Activated CD8-positive, alpha-beta memory T cell treated with anti-CD3 and anti-CD28 coated beads for 36 hours (primary cell): ENCODE data around the gene TOB1. TPM values are rescaled to one million over a fixed set of nuclear protein-coding genes. Genes with fewer than 3 reads are reported as not detected.
"Not testable (repeated sequence)": the region's sequence is repeated elsewhere in the genome, so short reads cannot be mapped to it uniquely, and the experiment has no call there.

Experiments
- CTCF ChIA-PET: fragments of 350-600 bp; sonication (Branson Sonifier 250); formaldehyde crosslinking; loops from one replicate; lab custom pipeline; 2021; ENCODE audit warnings: antibody characterized with exemption; lab: Charles Lee
- POLR2A ChIA-PET: fragments of 350-600 bp; sonication (Branson Sonifier 250); formaldehyde crosslinking; loops from one replicate; lab custom pipeline; 2021; ENCODE audit warnings: antibody characterized with exemption; lab: Charles Lee
- total RNA-seq, 2 experiments: library from RNA; stranded (reverse); gene quantifications; one replicate each; pipeline ENCODE4 v1.2.3, GENCODE V29; 2021

Gene TOB1
- total RNA-seq, 2 experiments from 2014 or later = 29.0 to 30.7 TPM

GRCh38 chr17:50863221-50863843 lies 2.8 kb downstream of the TOB1 start:
- CTCF ChIA-PET = interaction anchor here (0.7 to 5.0 kb wide), 4 partner anchors 11 to 87 kb away, joined by 3 to 28 read pairs (median 4); no protein-coding TSS in a partner anchor
- POLR2A ChIA-PET = interaction anchor here (0.6 to 1.2 kb wide), 3 partner anchors 9 to 311 kb away, joined by 3 to 9 read pairs (median 5); no protein-coding TSS in a partner anchor

- ChIA-PET POLR2A (interaction anchor here (1.2 kb wide), 1 partner anchor 43 kb away, joined by 3 read pairs; no protein-coding TSS in a partner anchor), CTCF (interaction anchor here (0.6 to 5.0 kb wide), 2 partner anchors 10 to 30 kb away, joined by 3 to 28 read pairs; no protein-coding TSS in a partner anchor)
Measured at GRCh38 chr17:50861822-50862528, 4.2 kb downstream of the TOB1 start.

DNA sequence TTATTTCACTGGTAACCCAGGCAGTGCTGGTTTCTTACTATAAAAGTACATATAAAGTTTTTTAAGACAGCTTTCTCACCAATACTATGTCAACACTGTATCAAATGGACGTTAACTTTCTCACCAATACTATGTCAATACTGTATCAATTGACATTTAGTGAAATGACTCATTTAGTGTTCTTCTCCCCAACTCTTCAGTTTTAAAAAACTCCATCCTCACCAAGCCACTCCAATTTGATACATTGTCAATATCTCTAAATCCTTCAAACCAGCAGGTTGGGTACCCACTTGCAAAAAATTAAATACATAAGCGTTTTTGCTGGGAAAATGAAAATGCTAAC lies 4.8 kb downstream of the TOB1 start:
- CTCF ChIA-PET = interaction anchor here (1.0 to 5.0 kb wide), 5 partner anchors 9 to 90 kb away, joined by 3 to 28 read pairs (median 3); no protein-coding TSS in a partner anchor

GRCh38 chr17:50859727-50860126 lies 6.4 kb downstream of the TOB1 start:
- POLR2A ChIA-PET = not testable (repeated sequence)
- CTCF ChIA-PET = interaction anchor here (1.5 kb wide), 1 partner anchor 92 kb away, joined by 3 read pairs; no protein-coding TSS in a partner anchor

More for the DNA sequence above, 4.8 kb downstream of the TOB1 start:
- POLR2A ChIA-PET = no interaction called here

DNA sequence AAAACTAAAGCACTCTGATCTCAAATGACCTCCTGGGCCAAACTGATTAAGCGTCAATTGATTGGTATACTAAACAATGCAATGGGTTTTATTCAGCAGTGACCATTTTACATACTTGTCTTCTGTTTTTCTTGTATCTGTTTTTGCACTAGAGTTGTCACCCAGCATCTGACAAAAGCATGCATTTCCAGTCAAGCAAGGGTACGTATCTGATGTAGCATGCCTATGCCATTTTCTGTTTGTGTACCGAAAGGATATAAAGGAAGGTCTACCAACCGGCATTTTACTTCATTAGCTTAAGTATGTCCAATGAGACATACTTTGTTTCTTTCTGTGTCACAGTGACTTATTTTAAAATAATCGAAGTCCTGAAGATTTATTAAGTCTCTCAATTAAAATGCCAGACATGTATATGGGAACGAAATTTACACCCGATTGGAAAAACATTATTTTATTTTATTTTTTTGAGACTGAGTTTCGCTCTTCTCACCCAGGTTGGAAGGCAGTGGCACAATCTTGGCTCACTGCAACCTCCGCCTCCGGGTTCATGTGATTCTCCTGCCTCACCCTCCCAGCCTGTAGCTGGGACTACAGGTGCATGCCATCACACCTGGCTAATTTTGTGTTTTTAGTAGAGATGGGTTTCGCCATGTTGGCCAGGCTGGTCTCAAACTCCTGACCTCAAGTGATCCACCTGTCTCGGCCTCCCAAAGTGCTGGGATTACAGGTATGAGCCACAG lies 7.5 kb downstream of the TOB1 start:
- POLR2A ChIA-PET = no interaction called here

GRCh38 chr17:50856431-50856830 lies 9.7 kb downstream of the TOB1 start:
- ChIA-PET CTCF (interaction anchor here (1.1 kb wide), 2 partner anchors 88 to 92 kb away, joined by 4 to 5 read pairs; no protein-coding TSS in a partner anchor), POLR2A (no interaction called here)

More for the DNA sequence above, 7.5 kb downstream of the TOB1 start:
- CTCF ChIA-PET = no interaction called here

DNA sequence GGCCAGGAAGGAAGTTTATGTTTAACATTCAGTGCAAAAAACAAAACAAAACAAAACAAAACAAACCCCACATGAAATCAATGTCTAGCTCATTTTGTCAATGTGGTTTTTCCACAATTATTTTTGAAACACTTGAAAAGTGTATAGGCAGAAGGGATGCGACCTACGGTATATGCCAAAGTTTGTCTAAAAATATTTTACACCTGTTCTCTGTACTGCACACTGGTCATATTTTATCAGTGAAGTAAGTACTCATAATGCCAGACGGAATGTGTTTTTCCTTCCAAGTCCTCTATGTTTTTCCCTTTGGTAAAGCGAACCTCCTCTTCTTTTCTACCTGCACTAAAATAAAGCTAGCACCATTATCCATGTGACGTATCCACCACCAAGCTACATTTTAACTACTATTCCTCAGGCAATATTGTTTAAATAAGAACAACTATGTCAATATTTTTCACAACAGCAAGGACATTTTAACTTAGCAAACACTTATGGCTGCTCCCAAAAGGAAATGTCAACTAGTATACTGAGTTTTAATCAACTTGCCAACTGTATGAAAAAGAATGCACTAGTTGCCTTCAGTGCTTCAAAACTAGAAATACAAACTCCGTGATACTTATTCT lies 10.3 kb downstream of the TOB1 start:
- POLR2A ChIA-PET = no interaction called here
- CTCF ChIA-PET = interaction anchor here (0.6 to 1.1 kb wide), 3 partner anchors 89 to 309 kb away, joined by 3 to 5 read pairs (median 4); no protein-coding TSS in a partner anchor

GRCh38 chr17:50853781-50854180 lies 12.4 kb downstream of the TOB1 start:
- CTCF ChIA-PET = interaction anchor here (2.3 to 3.5 kb wide), 5 partner anchors 9 to 103 kb away, joined by 6 to 35 read pairs (median 24); no protein-coding TSS in a partner anchor
- POLR2A ChIA-PET = interaction anchor here (3.1 kb wide), 1 partner anchor 12 kb away, joined by 15 read pairs; the partner anchor contains the start of gene TOB1

DNA sequence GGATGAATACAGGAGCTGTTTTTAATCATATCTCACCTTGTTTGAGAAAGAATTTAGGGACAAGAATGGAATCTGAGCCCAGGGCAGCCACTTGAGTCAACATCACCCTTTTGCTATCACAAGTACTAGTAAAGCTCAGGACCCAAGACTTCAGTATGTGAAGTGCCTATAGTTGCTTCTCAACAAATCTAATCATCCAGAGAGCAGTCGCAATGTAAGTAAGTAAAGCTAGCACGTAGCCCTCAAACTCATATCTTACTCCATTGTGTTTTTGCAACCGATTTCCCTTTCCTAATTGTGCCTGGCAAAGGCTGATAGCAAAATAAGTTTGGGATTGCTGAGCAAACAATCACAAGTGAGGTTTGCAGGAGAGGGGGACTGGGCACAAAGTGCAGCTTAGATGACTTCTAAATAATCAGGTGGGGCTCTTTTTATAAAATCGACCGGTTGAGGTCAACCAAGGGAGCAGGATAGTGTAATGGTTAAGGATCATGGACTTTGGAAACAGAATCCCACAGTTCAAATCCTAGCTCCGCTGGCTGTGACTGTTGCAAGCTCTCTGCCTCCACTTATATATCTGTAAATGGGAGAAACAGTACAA lies 13.0 kb downstream of the TOB1 start:
- ChIA-PET POLR2A (interaction anchor here (0.6 to 3.1 kb wide), 3 partner anchors 13 to 120 kb away, joined by 4 to 15 read pairs (median 4); partner anchors contain the start of gene TOB1), CTCF (interaction anchor here (0.5 to 3.5 kb wide), 17 partner anchors 9 to 368 kb away, joined by 3 to 35 read pairs (median 7); partner anchors contain the start of gene TOB1)

DNA sequence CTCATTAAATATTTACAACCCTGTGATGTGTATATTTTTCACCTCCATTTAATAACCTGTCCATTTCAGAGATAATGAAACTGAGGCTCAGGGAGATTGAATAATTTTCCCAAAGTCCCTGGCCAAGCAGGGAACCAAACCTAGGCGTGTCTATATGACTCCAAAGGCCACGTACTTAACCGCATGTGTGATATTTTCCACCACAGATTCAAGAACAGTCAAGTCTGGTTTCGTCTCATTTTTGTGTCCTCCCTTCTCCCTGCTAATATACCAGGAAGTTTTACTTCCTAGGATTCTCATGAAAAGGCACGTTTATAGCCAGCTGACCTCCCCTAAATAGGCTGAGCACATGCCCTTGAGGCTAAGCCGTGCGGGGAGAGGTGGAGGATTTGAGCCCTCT lies 15.5 kb downstream of the TOB1 start:
- ChIA-PET CTCF (interaction anchor here (0.7 to 3.1 kb wide), 8 partner anchors 11 to 122 kb away, joined by 3 to 28 read pairs (median 6); no protein-coding TSS in a partner anchor), POLR2A (no interaction called here)

- CTCF ChIA-PET = interaction anchor here (0.7 to 1.1 kb wide), 4 partner anchors 17 to 107 kb away, joined by 3 to 4 read pairs (median 3); partner anchors contain the start of gene TOB1
Measured at GRCh38 chr17:50848711-50849110, 17.4 kb downstream of the TOB1 start.

GRCh38 chr17:50848039-50848438 lies 18.1 kb downstream of the TOB1 start:
- POLR2A ChIA-PET = no interaction called here
- CTCF ChIA-PET = interaction anchor here (0.7 to 1.6 kb wide), 2 partner anchors 65 to 101 kb away, joined by 4 to 7 read pairs; no protein-coding TSS in a partner anchor

More at GRCh38 chr17:50848711-50849110, 17.4 kb downstream of the TOB1 start:
- POLR2A ChIA-PET = no interaction called here

DNA sequence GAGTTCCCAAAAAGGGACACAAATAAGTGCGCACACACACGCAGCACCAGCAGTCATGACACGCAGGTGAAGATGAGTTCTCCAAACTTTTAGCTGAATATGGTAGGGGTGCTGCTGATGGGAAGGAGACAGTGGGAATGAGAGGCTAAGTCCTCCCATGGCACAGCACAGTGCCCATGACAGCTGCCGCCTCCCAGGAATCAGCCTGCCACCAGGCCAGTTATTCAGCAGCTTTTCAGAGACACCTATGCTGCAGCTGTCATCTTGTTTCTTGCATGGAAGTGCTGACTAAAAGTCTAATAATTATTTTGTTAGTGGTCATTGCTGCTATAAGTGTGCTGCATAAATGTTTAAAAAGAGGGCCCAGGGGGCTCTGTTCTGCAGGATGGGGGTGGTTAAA lies 18.6 kb downstream of the TOB1 start:
- CTCF ChIA-PET = interaction anchor here (1.6 kb wide), 1 partner anchor 64 kb away, joined by 7 read pairs; no protein-coding TSS in a partner anchor
- POLR2A ChIA-PET = interaction anchor here (0.7 kb wide), 1 partner anchor 83 kb away, joined by 12 read pairs; no protein-coding TSS in a partner anchor

DNA sequence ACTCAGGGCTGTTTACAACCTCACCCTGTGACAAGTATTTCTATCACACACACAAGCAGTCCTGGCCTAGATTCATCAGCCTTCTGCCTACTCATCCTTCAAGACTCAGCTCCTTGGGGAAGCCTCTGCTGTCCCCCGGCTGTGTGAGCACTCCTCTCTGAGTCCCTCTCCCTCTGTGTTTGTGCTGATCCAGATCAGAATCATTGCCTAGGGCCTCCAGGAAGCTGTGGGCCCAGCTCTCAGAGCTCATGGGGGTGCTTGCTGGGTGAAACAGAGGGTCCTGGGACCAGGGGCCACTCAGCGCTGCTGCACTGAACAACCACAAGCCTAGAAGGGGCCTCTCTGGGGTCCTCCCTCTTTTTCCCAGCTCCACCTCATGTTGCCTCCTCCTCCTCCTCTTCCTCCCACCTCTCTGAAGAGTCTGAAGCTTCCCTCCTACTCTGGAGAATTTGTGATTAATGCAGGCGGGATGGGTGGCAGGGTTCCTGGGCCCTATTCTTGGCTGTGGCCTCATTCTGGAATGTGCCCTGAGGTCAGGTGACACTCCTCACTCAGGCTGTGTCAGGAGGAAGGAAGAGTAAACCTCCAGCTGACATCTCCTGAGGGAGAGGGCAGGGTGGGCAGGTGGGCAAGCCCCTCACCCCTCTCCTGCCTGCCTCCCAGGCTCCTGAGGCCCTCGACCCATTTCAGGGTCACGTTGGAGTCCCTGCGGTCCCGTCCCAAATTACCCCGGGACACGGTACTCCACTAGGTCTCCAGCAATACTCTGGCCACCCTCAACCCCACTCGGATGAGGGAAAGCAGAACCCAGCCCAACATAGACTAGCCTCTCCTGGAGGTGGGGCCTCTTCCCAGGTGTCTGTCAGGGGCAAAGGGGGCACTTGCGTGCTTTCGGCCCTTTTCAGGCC lies 20.7 kb downstream of the TOB1 start:
- POLR2A ChIA-PET = no interaction called here
- CTCF ChIA-PET = interaction anchor here (1.3 to 7.9 kb wide), 3 partner anchors 36 to 62 kb away, joined by 3 to 49 read pairs (median 3); no protein-coding TSS in a partner anchor

DNA sequence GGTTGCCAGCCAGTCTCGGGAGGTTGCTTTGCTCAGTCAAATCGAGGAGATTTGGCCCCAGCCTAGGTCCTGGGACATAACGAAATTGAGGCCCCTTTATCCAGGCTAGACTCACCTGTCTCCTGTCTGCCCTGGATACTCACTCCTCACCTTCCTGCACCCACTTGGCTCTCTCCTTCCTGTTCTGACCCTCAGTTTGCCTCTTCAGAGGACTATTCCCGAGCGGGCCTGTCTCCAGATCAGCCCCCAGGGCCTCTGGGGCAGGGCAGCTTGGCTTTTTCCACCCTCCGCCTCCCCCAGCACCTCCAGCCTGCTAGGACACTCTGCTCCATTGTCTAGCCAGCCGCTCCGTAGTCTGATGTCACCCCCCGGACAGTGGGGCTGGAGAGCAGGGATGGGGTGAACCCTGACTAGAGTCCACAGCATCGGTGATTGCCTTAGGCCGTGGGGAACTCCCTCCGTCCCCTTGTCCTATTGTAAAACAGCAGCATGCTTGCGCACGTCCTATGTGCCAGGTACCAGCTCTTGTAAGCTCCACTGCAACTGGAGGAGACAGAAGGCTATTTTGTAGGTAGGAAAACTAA lies 21.9 kb downstream of the TOB1 start:
- POLR2A ChIA-PET = no interaction called here
- CTCF ChIA-PET = interaction anchor here (1.1 to 7.9 kb wide), 3 partner anchors 8 to 61 kb away, joined by 3 to 49 read pairs (median 4); no protein-coding TSS in a partner anchor
